Globus pallidus (tissue), 1 donor: ENCODE data around the gene PAFAH1B1.

Source experiments
- DNase-seq: peaks from one replicate; pipeline ENCODE4 v3.0.0-alpha.2; 2015; ENCODE audit warnings: low spot score

The PAFAH1B1 gene

GRCh38 chr17:2722611-2723010 lies 129.2 kb downstream of the PAFAH1B1 start:
- no peak for DNase-seq

- no peak for DNase-seq
Observed at GRCh38 chr17:2723505-2723996, 130.1 kb downstream of the PAFAH1B1 start.

GRCh38 chr17:2723997-2724783 lies 130.7 kb downstream of the PAFAH1B1 start:
- no peak for DNase-seq

GRCh38 chr17:2724784-2725164 lies 131.3 kb downstream of the PAFAH1B1 start:
- no peak for DNase-seq

- DNase-seq: no peak
Observed at GRCh38 chr17:2730764-2731353, 137.4 kb downstream of the PAFAH1B1 start.

GRCh38 chr17:2731807-2732206 lies 138.4 kb downstream of the PAFAH1B1 start:
- no peak for DNase-seq

GRCh38 chr17:2734939-2735338 lies 141.5 kb downstream of the PAFAH1B1 start:
- DNase-seq: no peak
